GM23338 (cell line): Measurements from ENCODE around the gene RWDD1. TPM values are rescaled to one million over a fixed set of nuclear protein-coding genes. Genes with fewer than 3 reads are reported as not detected.

ENCODE experiments used
- ATAC-seq: fragments of 200-7000 bp; cut with Tn5 transposase; 3 replicates; pipeline ENCODE4 v1.9.1; 2020
- DNase-seq: peaks from one replicate; pipeline ENCODE4 v3.0.0-alpha.2; 2015; ENCODE audit warnings: low spot score
- H2AFZ ChIP-seq: fragments of 200-600 bp; sonication (generic); 2 replicates; pipeline ENCODE4 v1.8.0; 2016; ENCODE audit warnings: antibody characterized with exemption, mild to moderate bottlenecking, moderate library complexity
- H3F3A ChIP-seq: fragments of 200-600 bp; sonication (generic); replicated peaks from 2 replicates; pipeline ENCODE4 v1.8.0; 2017; ENCODE audit warnings: antibody characterized with exemption, mixed run types, low read depth
- H3K27ac ChIP-seq: fragments of 200-600 bp; sonication (generic); 2 replicates; pipeline ENCODE4 v1.6.1; 2016; ENCODE audit warnings: low read depth
- H3K27me3 ChIP-seq: fragments of 200-600 bp; sonication (generic); 2 replicates; pipeline ENCODE4 v1.8.0; 2016; ENCODE audit warnings: mild to moderate bottlenecking, mixed run types, moderate library complexity; ENCODE audit not compliant: insufficient read depth
- H3K36me3 ChIP-seq: fragments of 200-600 bp; sonication (generic); 2 replicates; pipeline ENCODE4 v1.8.0; 2016; ENCODE audit warnings: mild to moderate bottlenecking; ENCODE audit not compliant: insufficient read depth
- H3K4me1 ChIP-seq: fragments of 200-600 bp; sonication (generic); 2 replicates; pipeline ENCODE4 v1.8.0; 2016; ENCODE audit warnings: mild to moderate bottlenecking, moderate library complexity; ENCODE audit not compliant: insufficient read depth
- H3K4me2 ChIP-seq: fragments of 200-600 bp; sonication (generic); 2 replicates; pipeline ENCODE4 v1.7.1; 2017; ENCODE audit warnings: mixed run types
- H3K4me3 ChIP-seq: fragments of 200-600 bp; sonication (generic); 2 replicates; pipeline ENCODE4 v1.6.1; 2016; ENCODE audit warnings: mixed run types
- H3K79me2 ChIP-seq: fragments of 200-600 bp; sonication (generic); replicated peaks from 2 replicates; pipeline ENCODE4 v1.8.0; 2017; ENCODE audit warnings: mild to moderate bottlenecking; ENCODE audit not compliant: insufficient read depth
- H3K9me2 ChIP-seq: fragments of 200-600 bp; sonication (generic); 2 replicates; pipeline ENCODE4 v1.8.0; 2017; ENCODE audit not compliant: insufficient read depth
- H4K20me1 ChIP-seq: fragments of 200-600 bp; sonication (generic); replicated peaks from 2 replicates; pipeline ENCODE4 v1.8.0; 2017; ENCODE audit warnings: mild to moderate bottlenecking; ENCODE audit not compliant: insufficient read depth
- H3K27ac Mint-ChIP-seq: 2 replicates; pipeline ENCODE4 v1.8.0; 2020; ENCODE audit warnings: inconsistent platforms, mild to moderate bottlenecking, moderate library complexity, mixed read lengths
- H3K27me3 Mint-ChIP-seq: 3 replicates; pipeline ENCODE4 v1.8.0; 2022; ENCODE audit warnings: low read depth, mild to moderate bottlenecking, moderate library complexity, mixed read lengths, inconsistent platforms; ENCODE audit not compliant: insufficient read depth, poor library complexity
- H3K36me3 Mint-ChIP-seq: 3 replicates; pipeline ENCODE4 v1.8.0; 2021; ENCODE audit warnings: low read depth, mild to moderate bottlenecking, inconsistent platforms, moderate library complexity, mixed read lengths
- H3K4me1 Mint-ChIP-seq: 3 replicates; pipeline ENCODE4 v1.8.0; 2020; ENCODE audit warnings: mild to moderate bottlenecking, inconsistent platforms, mixed read lengths
- H3K4me3 Mint-ChIP-seq: 3 replicates; pipeline ENCODE4 v1.8.0; 2021; ENCODE audit warnings: moderate library complexity, mild to moderate bottlenecking, inconsistent platforms, mixed read lengths
- H3K9me3 Mint-ChIP-seq: 3 replicates; pipeline ENCODE4 v1.8.0; 2020; ENCODE audit warnings: moderate library complexity, mild to moderate bottlenecking, inconsistent platforms, mixed read lengths
- CREB1 ChIP-seq: fragments of 250-450 bp; sonication (Bioruptor Pico); IDR thresholded peaks from 2 replicates; pipeline ENCODE4 v1.5.0; 2020; ENCODE audit warnings: low read depth, mild to moderate bottlenecking, moderate library complexity
- CTCF ChIP-seq, 2 experiments: fragments of 200-600 bp in 1 of 2; sonication (generic) in 1 of 2; conservative IDR thresholded peaks; 2 replicates each; pipeline versions ENCODE4 v1.5.1 to v1.6.1; 2016 to 2017; ENCODE audit warnings: antibody characterized with exemption in 2 of 2, low read depth in 2 of 2, mild to moderate bottlenecking in 2 of 2, moderate library complexity in 1 of 2
- ETS1 ChIP-seq: IDR thresholded peaks from 2 replicates; pipeline ENCODE4 v1.6.1; 2016; ENCODE audit warnings: antibody characterized with exemption
- EZH2 ChIP-seq: fragments of 200-600 bp; sonication (generic); IDR thresholded peaks from one replicate; pipeline ENCODE4 v1.8.0; 2017; ENCODE audit warnings: antibody characterized with exemption, mild to moderate bottlenecking, low read depth; ENCODE audit not compliant: unreplicated experiment
- EZH2phosphoT487 ChIP-seq: fragments of 200-600 bp; sonication (generic); IDR thresholded peaks from one replicate; pipeline ENCODE4 v1.8.1; 2018; ENCODE audit warnings: antibody characterized with exemption; ENCODE audit not compliant: unreplicated experiment
- JUNB ChIP-seq: IDR thresholded peaks from one replicate; pipeline ENCODE4 v1.6.1; 2016; ENCODE audit warnings: antibody characterized with exemption; ENCODE audit not compliant: unreplicated experiment
- POLR2AphosphoS5 ChIP-seq: IDR thresholded peaks from 2 replicates; pipeline ENCODE4 v1.6.1; 2016; ENCODE audit warnings: antibody characterized with exemption, low read depth
- STAT1 ChIP-seq: IDR thresholded peaks from one replicate; pipeline ENCODE4 v1.6.1; 2016; ENCODE audit warnings: antibody characterized with exemption; ENCODE audit not compliant: unreplicated experiment
- ZNF114 ChIP-seq: fragments of 250-450 bp; sonication (Bioruptor Pico); IDR thresholded peaks from 2 replicates; pipeline ENCODE4 v1.5.0; 2020; ENCODE audit warnings: mild to moderate bottlenecking, moderate library complexity
- ZNF331 ChIP-seq: fragments of 250-450 bp; sonication (Bioruptor Pico); IDR thresholded peaks from 2 replicates; pipeline ENCODE4 v1.5.0; 2020; ENCODE audit warnings: low read depth, mild to moderate bottlenecking, moderate library complexity
- ZNF462 ChIP-seq: fragments of 250-450 bp; sonication (Bioruptor Pico); IDR thresholded peaks from 2 replicates; pipeline ENCODE4 v1.5.0; 2020; ENCODE audit warnings: mild to moderate bottlenecking, moderate library complexity
- polyA plus RNA-seq: library from polyadenylated mRNA; unstranded; fragments of >200 nt; fragmentation: Nextera tagmentation; extraction: Ambion mirVana; gene quantifications from 2 replicates; pipeline ENCODE4 v1.2.1, GENCODE V29; 2016
- total RNA-seq: library from RNA; depleted of rRNA; stranded (reverse); fragments of >200 nt; shearing (Covaris generic); gene quantifications from 2 replicates; pipeline ENCODE4 v1.2.3, GENCODE V29; 2014
- TF ChIP-seq, protein P1 (sequence below): IDR thresholded peaks from one replicate; pipeline ENCODE4 v1.6.1; 2018; ENCODE audit warnings: antibody characterized with exemption; ENCODE audit not compliant: unreplicated experiment

Gene RWDD1
- total and polyA plus RNA-seq, 2 experiments from 2014 or later, result 20.2 to 171 TPM

DNA sequence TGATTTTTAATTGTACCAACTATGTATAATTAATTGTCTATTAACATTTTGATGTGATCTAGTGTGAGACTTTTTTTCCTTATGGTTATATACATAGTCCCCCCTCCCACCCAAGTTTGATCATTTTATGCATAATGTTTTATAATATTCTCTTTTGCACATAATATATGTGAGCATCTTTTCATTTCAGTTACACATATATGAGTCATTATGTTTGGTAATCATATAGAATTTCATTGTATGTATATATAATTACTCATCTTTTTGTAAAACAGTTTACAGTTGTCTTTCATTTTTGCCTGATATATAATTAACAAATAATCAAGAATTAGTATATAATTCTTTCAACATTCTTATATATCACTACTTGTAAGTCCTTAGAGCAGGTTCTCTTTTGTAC is 15.0 kb downstream of the RWDD1 start:
- DNase-seq (no peak), ATAC-seq (no peak)
- H3K27me3 ChIP-seq, result no peaks in the 10 kb centered on the region
- Mint-ChIP-seq H3K9me3 (no peaks in the 10 kb centered on the region), H3K4me3 (no peak overlapping the region), H3K27ac (no peak overlapping the region), H3K4me1 (no peaks in the 10 kb centered on the region), H3K36me3 (peaks cover 10% of the 10 kb centered on the region), H3K27me3 (no peaks in the 10 kb centered on the region)
- H3K9me2 ChIP-seq, result no peaks in the 10 kb centered on the region
- no peaks in the 10 kb centered on the region for H3K79me2 ChIP-seq
- no peaks in the 10 kb centered on the region; the same call in 1 of the 2 replicates for H3K36me3 ChIP-seq
- no peak overlapping the region for H3K27ac ChIP-seq
- H3K4me3 ChIP-seq, result no peak overlapping the region
- no peaks in the 10 kb centered on the region for H4K20me1 ChIP-seq
- TF ChIP-seq EZH2phosphoT487 (no peak), ZNF331 (CRISPR knock-in tag) (no peak), CREB1 (CRISPR knock-in tag) (no peak), CTCF (conservative IDR thresholded peaks at IDR 0.05; ENCODE audit: low read depth in 2 of 2) (no peak), ZNF114 (no peak), ETS1 (no peak), EZH2 (no peak), STAT1 (no peak), JUNB (no peak), POLR2AphosphoS5 (no peak), ZNF462 (CRISPR knock-in tag) (no peak)
- TF ChIP-seq, protein P1, sequence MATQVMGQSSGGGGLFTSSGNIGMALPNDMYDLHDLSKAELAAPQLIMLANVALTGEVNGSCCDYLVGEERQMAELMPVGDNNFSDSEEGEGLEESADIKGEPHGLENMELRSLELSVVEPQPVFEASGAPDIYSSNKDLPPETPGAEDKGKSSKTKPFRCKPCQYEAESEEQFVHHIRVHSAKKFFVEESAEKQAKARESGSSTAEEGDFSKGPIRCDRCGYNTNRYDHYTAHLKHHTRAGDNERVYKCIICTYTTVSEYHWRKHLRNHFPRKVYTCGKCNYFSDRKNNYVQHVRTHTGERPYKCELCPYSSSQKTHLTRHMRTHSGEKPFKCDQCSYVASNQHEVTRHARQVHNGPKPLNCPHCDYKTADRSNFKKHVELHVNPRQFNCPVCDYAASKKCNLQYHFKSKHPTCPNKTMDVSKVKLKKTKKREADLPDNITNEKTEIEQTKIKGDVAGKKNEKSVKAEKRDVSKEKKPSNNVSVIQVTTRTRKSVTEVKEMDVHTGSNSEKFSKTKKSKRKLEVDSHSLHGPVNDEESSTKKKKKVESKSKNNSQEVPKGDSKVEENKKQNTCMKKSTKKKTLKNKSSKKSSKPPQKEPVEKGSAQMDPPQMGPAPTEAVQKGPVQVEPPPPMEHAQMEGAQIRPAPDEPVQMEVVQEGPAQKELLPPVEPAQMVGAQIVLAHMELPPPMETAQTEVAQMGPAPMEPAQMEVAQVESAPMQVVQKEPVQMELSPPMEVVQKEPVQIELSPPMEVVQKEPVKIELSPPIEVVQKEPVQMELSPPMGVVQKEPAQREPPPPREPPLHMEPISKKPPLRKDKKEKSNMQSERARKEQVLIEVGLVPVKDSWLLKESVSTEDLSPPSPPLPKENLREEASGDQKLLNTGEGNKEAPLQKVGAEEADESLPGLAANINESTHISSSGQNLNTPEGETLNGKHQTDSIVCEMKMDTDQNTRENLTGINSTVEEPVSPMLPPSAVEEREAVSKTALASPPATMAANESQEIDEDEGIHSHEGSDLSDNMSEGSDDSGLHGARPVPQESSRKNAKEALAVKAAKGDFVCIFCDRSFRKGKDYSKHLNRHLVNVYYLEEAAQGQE, result no peak
- H3K4me1 ChIP-seq, result no peaks in the 10 kb centered on the region
- no peak overlapping the region for H2AFZ ChIP-seq
- no peak overlapping the region for H3K4me2 ChIP-seq
- H3F3A ChIP-seq, result no peaks in the 10 kb centered on the region
